Astrocyte (in vitro differentiated cells and primary cell): ENCODE data around the gene METRNL.

ENCODE experiments used
- EZH2 ChIP-seq: IDR thresholded peaks from 2 replicates; pipeline ENCODE4 v1.6.1; 2012; ENCODE audit warnings: mild to moderate bottlenecking, low read length, inconsistent platforms; ENCODE audit not compliant: insufficient read depth
- TF ChIP-seq, protein P1 (sequence below): IDR thresholded peaks from 2 replicates; pipeline ENCODE4 v1.5.1; 2011; ENCODE audit warnings: low read depth, mild to moderate bottlenecking, inconsistent platforms, low read length, moderate library complexity; ENCODE audit not compliant: insufficient read depth

DNA sequence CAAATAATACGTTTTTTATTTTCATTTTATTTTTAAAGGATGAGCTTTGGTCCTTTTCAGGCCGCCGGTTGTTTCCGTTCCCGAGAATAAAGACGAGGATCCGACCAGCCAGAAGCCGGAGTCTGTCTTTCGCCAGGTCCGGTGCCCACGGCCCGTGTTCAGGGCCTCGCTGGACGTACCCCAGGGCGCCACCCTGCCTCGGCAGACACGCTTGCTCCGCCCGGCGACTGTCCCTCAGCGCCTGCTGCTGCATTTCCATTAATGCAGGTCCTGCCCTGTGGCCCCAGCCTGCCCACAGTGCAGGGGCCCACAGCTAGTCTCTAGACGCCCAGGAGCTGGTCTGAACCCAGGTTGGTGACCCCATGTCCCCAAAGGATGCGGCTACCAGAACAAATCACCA, 15.6 kb downstream of the METRNL start:
- TF ChIP-seq, protein P1, sequence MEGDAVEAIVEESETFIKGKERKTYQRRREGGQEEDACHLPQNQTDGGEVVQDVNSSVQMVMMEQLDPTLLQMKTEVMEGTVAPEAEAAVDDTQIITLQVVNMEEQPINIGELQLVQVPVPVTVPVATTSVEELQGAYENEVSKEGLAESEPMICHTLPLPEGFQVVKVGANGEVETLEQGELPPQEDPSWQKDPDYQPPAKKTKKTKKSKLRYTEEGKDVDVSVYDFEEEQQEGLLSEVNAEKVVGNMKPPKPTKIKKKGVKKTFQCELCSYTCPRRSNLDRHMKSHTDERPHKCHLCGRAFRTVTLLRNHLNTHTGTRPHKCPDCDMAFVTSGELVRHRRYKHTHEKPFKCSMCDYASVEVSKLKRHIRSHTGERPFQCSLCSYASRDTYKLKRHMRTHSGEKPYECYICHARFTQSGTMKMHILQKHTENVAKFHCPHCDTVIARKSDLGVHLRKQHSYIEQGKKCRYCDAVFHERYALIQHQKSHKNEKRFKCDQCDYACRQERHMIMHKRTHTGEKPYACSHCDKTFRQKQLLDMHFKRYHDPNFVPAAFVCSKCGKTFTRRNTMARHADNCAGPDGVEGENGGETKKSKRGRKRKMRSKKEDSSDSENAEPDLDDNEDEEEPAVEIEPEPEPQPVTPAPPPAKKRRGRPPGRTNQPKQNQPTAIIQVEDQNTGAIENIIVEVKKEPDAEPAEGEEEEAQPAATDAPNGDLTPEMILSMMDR: no peak
- TF ChIP-seq EZH2: no peak
